GM21786 (cell line): ENCODE measurements around the gene PSMB2.

ENCODE experiments used
- ATAC-seq: cut with Tn5 transposase; IDR thresholded peaks from one replicate; pipeline ENCODE4 v1.9.1; 2021; ENCODE audit not compliant: unreplicated experiment

The PSMB2 gene

GRCh38 chr1:35644204-35644603 lies 2.9 kb upstream of the PSMB2 start:
- no peak for ATAC-seq

GRCh38 chr1:35642471-35642955 lies 1.2 kb upstream of the PSMB2 start:
- no peak for ATAC-seq

- ATAC-seq, result no peak
These were observed 720 bp downstream of the PSMB2 start for GRCh38 chr1:35640380-35641232.

- ATAC-seq, result no peak
These were observed 3.9 kb downstream of the PSMB2 start for GRCh38 chr1:35637401-35637809.

- no peak for ATAC-seq
These were observed 7.8 kb downstream of the PSMB2 start for GRCh38 chr1:35633547-35633946.

- ATAC-seq, result no peak
These were observed 9.9 kb downstream of the PSMB2 start for GRCh38 chr1:35631396-35631795.

- no peak for ATAC-seq
These were observed 12.3 kb downstream of the PSMB2 start for GRCh38 chr1:35629051-35629450.

- ATAC-seq, result no peak
These were observed 17.5 kb downstream of the PSMB2 start for GRCh38 chr1:35623832-35624231.

- ATAC-seq, result no peak
These were observed 18.7 kb downstream of the PSMB2 start for GRCh38 chr1:35622510-35623178.

GRCh38 chr1:35619237-35620121 lies 21.8 kb downstream of the PSMB2 start:
- no peak for ATAC-seq

GRCh38 chr1:35615440-35615839 lies 25.9 kb downstream of the PSMB2 start:
- no peak for ATAC-seq

- no peak for ATAC-seq
These were observed 29.7 kb downstream of the PSMB2 start for GRCh38 chr1:35611655-35612054.

GRCh38 chr1:35605867-35606182 lies 35.5 kb downstream of the PSMB2 start:
- ATAC-seq, result no peak

GRCh38 chr1:35605071-35605866 lies 36.1 kb downstream of the PSMB2 start:
- ATAC-seq, result no peak

GRCh38 chr1:35603941-35604340 lies 37.4 kb downstream of the PSMB2 start:
- no peak for ATAC-seq

- no peak for ATAC-seq
These were observed 37.9 kb downstream of the PSMB2 start for GRCh38 chr1:35603468-35603867.

GRCh38 chr1:35600593-35600992 lies 40.7 kb downstream of the PSMB2 start:
- ATAC-seq, result no peak

- no peak for ATAC-seq
These were observed 41.9 kb downstream of the PSMB2 start for GRCh38 chr1:35599411-35599810.

GRCh38 chr1:35598895-35599294 lies 42.4 kb downstream of the PSMB2 start:
- no peak for ATAC-seq

GRCh38 chr1:35597870-35598269 lies 43.5 kb downstream of the PSMB2 start:
- no peak for ATAC-seq

GRCh38 chr1:35595684-35596083 lies 45.6 kb downstream of the PSMB2 start:
- no peak for ATAC-seq
